MM.1S (cell line): ENCODE results near the gene TADA2B.

Experiments used
- DNase-seq: peaks from one replicate; pipeline ENCODE4 v3.0.0-alpha.2; 2015
- H2AFZ ChIP-seq: fragments of 300-600 bp; sonication (generic); 2 replicates; pipeline ENCODE4 v1.6.0; 2016; ENCODE audit warnings: antibody characterized with exemption, low read length
- H3F3A ChIP-seq: fragments of 300-600 bp; sonication (generic); 2 replicates; pipeline ENCODE4 v1.6.1; 2016; ENCODE audit warnings: mild to moderate bottlenecking, antibody characterized with exemption, low read length, moderate library complexity, mixed read lengths; ENCODE audit not compliant: insufficient read depth
- H3K27ac ChIP-seq: fragments of 300-600 bp; sonication (generic); 2 replicates; pipeline ENCODE4 v1.5.1; 2016; ENCODE audit warnings: mild to moderate bottlenecking, low read length
- H3K27me3 ChIP-seq: fragments of 300-600 bp; sonication (generic); replicated peaks from 2 replicates; pipeline ENCODE4 v1.6.0; 2016; ENCODE audit warnings: low read length; ENCODE audit not compliant: insufficient read depth
- H3K36me3 ChIP-seq: fragments of 300-600 bp; sonication (generic); replicated peaks from 2 replicates; pipeline ENCODE4 v1.6.1; 2016; ENCODE audit warnings: mild to moderate bottlenecking, low read length, mixed read lengths; ENCODE audit not compliant: insufficient read depth
- H3K4me1 ChIP-seq: fragments of 300-600 bp; sonication (generic); 2 replicates; pipeline ENCODE4 v1.6.1; 2016; ENCODE audit warnings: low read length, mixed read lengths
- H3K4me2 ChIP-seq: fragments of 300-600 bp; sonication (generic); 2 replicates; pipeline ENCODE4 v1.6.0; 2016; ENCODE audit warnings: low read depth, low read length
- H3K4me3 ChIP-seq: fragments of 300-600 bp; sonication (generic); 2 replicates; pipeline ENCODE4 v1.5.1; 2016; ENCODE audit warnings: low read length, mixed read lengths
- H3K79me2 ChIP-seq: fragments of 300-600 bp; sonication (generic); 2 replicates; pipeline ENCODE4 v1.6.1; 2016; ENCODE audit warnings: mixed run types, low read length, mixed read lengths
- H3K9ac ChIP-seq: fragments of 300-600 bp; sonication (generic); 2 replicates; pipeline ENCODE4 v1.6.1; 2016; ENCODE audit warnings: low read length, mixed read lengths
- H3K9me2 ChIP-seq: fragments of 300-600 bp; sonication (generic); replicated peaks from 2 replicates; pipeline ENCODE4 v1.6.1; 2016; ENCODE audit warnings: mild to moderate bottlenecking, low read length, mixed read lengths; ENCODE audit not compliant: insufficient read depth
- H3K9me3 ChIP-seq: fragments of 300-600 bp; sonication (generic); replicated peaks from 2 replicates; pipeline ENCODE4 v1.6.1; 2016; ENCODE audit warnings: mild to moderate bottlenecking, low read length, mixed read lengths; ENCODE audit not compliant: insufficient read depth
- H4K20me1 ChIP-seq: fragments of 300-600 bp; sonication (generic); 2 replicates; pipeline ENCODE4 v1.6.1; 2016; ENCODE audit warnings: mild to moderate bottlenecking, low read length, moderate library complexity, mixed read lengths; ENCODE audit not compliant: insufficient read depth
- CTCF ChIP-seq: fragments of 300-600 bp; sonication (generic); IDR thresholded peaks from 2 replicates; pipeline ENCODE4 v1.5.1; 2016; ENCODE audit warnings: antibody characterized with exemption, low read length, mixed read lengths
- EZH2 ChIP-seq: fragments of 300-600 bp; sonication (generic); optimal IDR thresholded peaks from 2 replicates; pipeline ENCODE3; 2017; ENCODE audit warnings: low read depth, mild to moderate bottlenecking, antibody characterized with exemption, low read length, mixed read lengths
- EZH2phosphoT487 ChIP-seq: fragments of 300-600 bp; sonication (generic); IDR thresholded peaks from 2 replicates; pipeline ENCODE4 v1.6.1; 2018; ENCODE audit warnings: antibody characterized with exemption, low read length

The TADA2B gene

DNA sequence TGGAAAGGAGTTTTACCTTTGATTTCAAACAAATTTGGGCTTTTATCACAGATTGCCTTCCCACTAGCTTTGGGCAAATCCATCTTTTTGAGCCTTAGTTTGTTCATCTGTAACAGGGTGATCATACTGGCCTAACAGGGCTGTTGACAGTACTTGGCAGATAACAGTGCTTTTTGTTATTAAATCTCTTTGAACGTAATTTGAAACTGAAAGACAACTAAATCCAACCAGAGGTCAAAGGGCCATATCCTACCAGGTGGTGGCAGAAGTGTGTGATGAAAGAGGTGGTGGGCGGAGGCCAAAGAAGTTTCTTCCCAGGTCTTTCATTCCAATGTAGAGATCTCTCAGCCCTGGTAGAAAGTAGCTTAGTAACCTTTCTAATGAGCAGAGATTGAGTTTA, 35.2 kb upstream of the TADA2B start:
- Histone ChIP-seq H4K20me1 (no peaks in the 10 kb centered on the region), H3K4me3 (no peak overlapping the region), H3K9me3 (no peaks in the 10 kb centered on the region), H3K79me2 (peaks cover 62% of the 10 kb centered on the region), H3K36me3 (peaks cover 22% of the 10 kb centered on the region; the same call in 1 of the 2 replicates), H3K27me3 (no peaks in the 10 kb centered on the region), H3K27ac (peak overlapping the region; percentile 61; the same call in 1 of the 2 replicates), H3K4me1 (peaks cover 14% of the 10 kb centered on the region), H2AFZ (no peak overlapping the region), H3K9ac (0 out of 2 replicates have a peak overlapping the region, but pooled peaks have one; percentile 19), H3F3A (peaks cover 8% of the 10 kb centered on the region; the same call in 1 of the 2 replicates), H3K4me2 (peak overlapping the region; percentile 47), H3K9me2 (no peaks in the 10 kb centered on the region)
- TF ChIP-seq CTCF (no peak), EZH2 (no peak)
- DNase-seq: peak; percentile 55

GRCh38 chr4:7009564-7009963, 33.6 kb upstream of the TADA2B start:
- H3K36me3 ChIP-seq: peaks cover 27% of the 10 kb centered on the region
- H3K4me1 ChIP-seq: peaks cover 24% of the 10 kb centered on the region

DNA sequence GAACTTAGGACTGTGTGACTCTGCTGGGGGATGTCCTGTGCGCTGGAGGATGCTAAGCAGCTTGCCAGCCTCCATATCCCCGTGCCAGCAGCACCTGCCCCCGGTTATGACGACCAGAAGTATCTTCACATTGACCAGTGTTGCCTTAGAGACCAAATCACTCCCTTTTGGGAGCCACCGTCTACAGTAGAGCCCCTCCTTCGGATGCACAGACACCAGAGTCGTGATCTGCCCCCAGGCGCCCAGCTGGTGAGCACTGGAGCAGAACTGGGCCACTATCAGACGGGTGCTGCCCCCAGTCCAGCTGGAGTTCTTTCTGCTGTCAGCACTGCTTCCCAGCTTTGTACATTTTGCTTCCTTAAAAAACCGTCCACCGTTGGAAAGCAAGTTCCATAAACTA, 30.0 kb upstream of the TADA2B start:
- no peak overlapping the region for H3K4me2 ChIP-seq
- no peaks in the 10 kb centered on the region for H3F3A ChIP-seq
- DNase-seq: no peak
- no peaks in the 10 kb centered on the region for H3K9me3 ChIP-seq
- no peak overlapping the region for H3K9ac ChIP-seq
- no peaks in the 10 kb centered on the region for H3K9me2 ChIP-seq
- H4K20me1 ChIP-seq: no peaks in the 10 kb centered on the region
- no peak overlapping the region for H2AFZ ChIP-seq
- no peak for TF ChIP-seq EZH2
- no peak for TF ChIP-seq EZH2phosphoT487
- no peak overlapping the region for H3K4me3 ChIP-seq
- peaks cover 66% of the 10 kb centered on the region for H3K79me2 ChIP-seq
- peaks cover 11% of the 10 kb centered on the region for H3K4me1 ChIP-seq
- peaks cover 32% of the 10 kb centered on the region for H3K36me3 ChIP-seq
- H3K27ac ChIP-seq: peak overlapping the region; percentile 15; the same call in 1 of the 2 replicates
- no peaks in the 10 kb centered on the region for H3K27me3 ChIP-seq

More at GRCh38 chr4:7009564-7009963, 33.6 kb upstream of the TADA2B start:
- Histone ChIP-seq H3K4me3 (no peak overlapping the region), H3K9me3 (no peaks in the 10 kb centered on the region), H3K9ac (no peak overlapping the region), H2AFZ (no peak overlapping the region), H4K20me1 (no peaks in the 10 kb centered on the region), H3K4me2 (no peak overlapping the region), H3K9me2 (no peaks in the 10 kb centered on the region), H3K79me2 (peaks cover 54% of the 10 kb centered on the region), H3K27ac (no peak overlapping the region), H3K27me3 (no peaks in the 10 kb centered on the region), H3F3A (peaks cover 8% of the 10 kb centered on the region; the same call in 1 of the 2 replicates)
- no peak for TF ChIP-seq EZH2
- TF ChIP-seq EZH2phosphoT487: no peak
- no peak for TF ChIP-seq CTCF
- DNase-seq: no peak

DNA sequence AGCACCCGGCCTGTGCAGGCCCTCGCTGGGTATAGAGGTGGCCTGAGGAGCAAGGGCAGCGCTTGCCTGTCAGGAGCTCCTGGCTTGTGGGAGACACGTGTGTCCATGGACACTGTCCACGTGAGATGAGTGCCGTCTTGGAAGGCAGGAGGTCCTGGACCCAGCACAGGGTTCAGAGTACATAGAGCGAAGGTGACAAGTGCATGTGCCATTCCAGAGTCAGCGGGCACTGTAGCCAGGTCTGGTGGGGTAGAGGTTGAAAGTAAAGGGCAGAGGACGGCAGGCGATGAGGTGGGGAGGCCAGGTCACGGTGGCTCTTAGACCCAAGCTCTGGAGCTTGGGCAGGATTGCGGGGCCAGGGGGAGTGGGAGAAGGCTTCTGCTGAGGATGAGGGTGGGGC, 28.4 kb upstream of the TADA2B start:
- peaks cover 11% of the 10 kb centered on the region for H3K4me1 ChIP-seq
- H3K27ac ChIP-seq: no peak overlapping the region; the same call in 1 of the 2 replicates
- H3K36me3 ChIP-seq: peaks cover 24% of the 10 kb centered on the region
- no peaks in the 10 kb centered on the region for H4K20me1 ChIP-seq
- H3F3A ChIP-seq: no peaks in the 10 kb centered on the region
- H3K27me3 ChIP-seq: no peaks in the 10 kb centered on the region
- H3K4me3 ChIP-seq: no peak overlapping the region
- no peak overlapping the region for H2AFZ ChIP-seq
- no peak for TF ChIP-seq CTCF
- TF ChIP-seq EZH2: no peak
- no peak for TF ChIP-seq EZH2phosphoT487
- no peak for DNase-seq
- no peak overlapping the region for H3K9ac ChIP-seq
- H3K9me2 ChIP-seq: no peaks in the 10 kb centered on the region
- H3K79me2 ChIP-seq: peaks cover 65% of the 10 kb centered on the region
- no peaks in the 10 kb centered on the region for H3K9me3 ChIP-seq
- no peak overlapping the region for H3K4me2 ChIP-seq
